ENCODE measurements around the gene MYL6B.

GRCh38 chr12:56169229-56169759, 16.9 kb downstream of the MYL6B start:
- no peak for TF ChIP-seq CTCF (conservative IDR thresholded peaks at IDR 0.05; ENCODE audit: low read depth, low read length)
- no peak for TF ChIP-seq EZH2phosphoT487 (IDR thresholded peaks at IDR 0.05; ENCODE audit: borderline replicate concordance, low read length)
- TF ChIP-seq EZH2 (IDR thresholded peaks at IDR 0.05; ENCODE audit: low read length, unreplicated experiment), result no peak
